DMS 273 (cell line): Measurements from ENCODE around the gene D2HGDH.
"Not testable (repeated sequence)": the region's sequence is repeated elsewhere in the genome, so short reads cannot be mapped to it uniquely, and the experiment has no call there.

Experiments
- DNase-seq: peaks from one replicate; lab custom pipeline; 2025; ENCODE audit not compliant: unreplicated experiment; lab: John Stamatoyannopoulos, UW

Gene D2HGDH

GRCh38 chr2:241817821-241818215, 83.4 kb downstream of the D2HGDH start:
- DNase-seq, result not testable (repeated sequence)
